ENCODE results near the gene PEX14.

PEX14 gene

GRCh38 chr1:10556430-10557005 is 81.8 kb downstream of the PEX14 start:
- no peak overlapping the region for H3K4me3 ChIP-seq (ENCODE audit: low read depth in 1 of 2, low read length in 2 of 2)
- no peak overlapping the region for H3K9ac ChIP-seq (ENCODE audit: low read depth in 1 of 2, low read length in 2 of 2)
- H3K9me3 ChIP-seq (ENCODE audit: control insufficient read depth in 1 of 2, low read length in 2 of 2): no peaks in the 10 kb centered on the region
- H3K27ac ChIP-seq (ENCODE audit: low read depth, low read length): no peak overlapping the region
- H3K4me1 ChIP-seq (ENCODE audit: control insufficient read depth in 1 of 2, insufficient read depth in 2 of 2, low read length in 2 of 2): no peaks in the 10 kb centered on the region
- H3K36me3 ChIP-seq (ENCODE audit: control insufficient read depth in 1 of 2, insufficient read depth in 2 of 2, low read length in 2 of 2): no peaks in the 10 kb centered on the region
- H3K27me3 ChIP-seq (ENCODE audit: control insufficient read depth in 1 of 2, insufficient read depth in 2 of 2, low read length in 2 of 2): no peaks in the 10 kb centered on the region

GRCh38 chr1:10557714-10558113 is 83.0 kb downstream of the PEX14 start:
- Histone ChIP-seq H3K9ac (ENCODE audit: low read depth in 1 of 2, low read length in 2 of 2) (no peak overlapping the region), H3K9me3 (ENCODE audit: control insufficient read depth in 1 of 2, low read length in 2 of 2) (no peaks in the 10 kb centered on the region), H3K27ac (ENCODE audit: low read depth, low read length) (no peak overlapping the region), H3K4me1 (ENCODE audit: control insufficient read depth in 1 of 2, insufficient read depth in 2 of 2, low read length in 2 of 2) (no peaks in the 10 kb centered on the region), H3K4me3 (ENCODE audit: low read depth in 1 of 2, low read length in 2 of 2) (no peak overlapping the region), H3K27me3 (ENCODE audit: control insufficient read depth in 1 of 2, insufficient read depth in 2 of 2, low read length in 2 of 2) (no peaks in the 10 kb centered on the region), H3K36me3 (ENCODE audit: control insufficient read depth in 1 of 2, insufficient read depth in 2 of 2, low read length in 2 of 2) (no peaks in the 10 kb centered on the region)

GRCh38 chr1:10559386-10559785 is 84.6 kb downstream of the PEX14 start:
- Histone ChIP-seq H3K9ac (ENCODE audit: low read depth in 1 of 2, low read length in 2 of 2) (no peak overlapping the region), H3K27me3 (ENCODE audit: control insufficient read depth in 1 of 2, insufficient read depth in 2 of 2, low read length in 2 of 2) (no peaks in the 10 kb centered on the region), H3K4me3 (ENCODE audit: low read depth in 1 of 2, low read length in 2 of 2) (no peak overlapping the region), H3K9me3 (ENCODE audit: control insufficient read depth in 1 of 2, low read length in 2 of 2) (peaks cover 3 to 5% of the 10 kb centered on the region in 2 donors), H3K36me3 (ENCODE audit: control insufficient read depth in 1 of 2, insufficient read depth in 2 of 2, low read length in 2 of 2) (no peaks in the 10 kb centered on the region), H3K27ac (ENCODE audit: low read depth, low read length) (no peak overlapping the region), H3K4me1 (ENCODE audit: control insufficient read depth in 1 of 2, insufficient read depth in 2 of 2, low read length in 2 of 2) (no peaks in the 10 kb centered on the region)

GRCh38 chr1:10561497-10561896 is 86.7 kb downstream of the PEX14 start:
- no peaks in the 10 kb centered on the region for H3K36me3 ChIP-seq (ENCODE audit: control insufficient read depth in 1 of 2, insufficient read depth in 2 of 2, low read length in 2 of 2)
- no peaks in the 10 kb centered on the region for H3K27me3 ChIP-seq (ENCODE audit: control insufficient read depth in 1 of 2, insufficient read depth in 2 of 2, low read length in 2 of 2)
- H3K4me1 ChIP-seq (ENCODE audit: control insufficient read depth in 1 of 2, insufficient read depth in 2 of 2, low read length in 2 of 2): no peaks in the 10 kb centered on the region
- no peak overlapping the region for H3K27ac ChIP-seq (ENCODE audit: low read depth, low read length)
- no peak overlapping the region for H3K9ac ChIP-seq (ENCODE audit: low read depth in 1 of 2, low read length in 2 of 2)
- H3K4me3 ChIP-seq (ENCODE audit: low read depth in 1 of 2, low read length in 2 of 2): no peak overlapping the region
- peaks cover 5% of the 10 kb centered on the region in 2 donors for H3K9me3 ChIP-seq (ENCODE audit: control insufficient read depth in 1 of 2, low read length in 2 of 2)

GRCh38 chr1:10561955-10562354 is 87.2 kb downstream of the PEX14 start:
- H3K9ac ChIP-seq (ENCODE audit: low read depth in 1 of 2, low read length in 2 of 2): no peak overlapping the region
- no peaks in the 10 kb centered on the region for H3K27me3 ChIP-seq (ENCODE audit: control insufficient read depth in 1 of 2, insufficient read depth in 2 of 2, low read length in 2 of 2)
- H3K9me3 ChIP-seq (ENCODE audit: control insufficient read depth in 1 of 2, low read length in 2 of 2): peaks cover 5% of the 10 kb centered on the region in 2 donors
- H3K4me3 ChIP-seq (ENCODE audit: low read depth in 1 of 2, low read length in 2 of 2): no peak overlapping the region
- no peaks in the 10 kb centered on the region for H3K4me1 ChIP-seq (ENCODE audit: control insufficient read depth in 1 of 2, insufficient read depth in 2 of 2, low read length in 2 of 2)
- H3K36me3 ChIP-seq (ENCODE audit: control insufficient read depth in 1 of 2, insufficient read depth in 2 of 2, low read length in 2 of 2): no peaks in the 10 kb centered on the region
- H3K27ac ChIP-seq (ENCODE audit: low read depth, low read length): no peak overlapping the region

GRCh38 chr1:10564063-10564462 is 89.3 kb downstream of the PEX14 start:
- Histone ChIP-seq H3K9me3 (ENCODE audit: control insufficient read depth in 1 of 2, low read length in 2 of 2) (peaks cover 5% of the 10 kb centered on the region in 2 donors), H3K27ac (ENCODE audit: low read depth, low read length) (no peak overlapping the region), H3K36me3 (ENCODE audit: control insufficient read depth in 1 of 2, insufficient read depth in 2 of 2, low read length in 2 of 2) (no peaks in the 10 kb centered on the region), H3K4me3 (ENCODE audit: low read depth in 1 of 2, low read length in 2 of 2) (no peak overlapping the region), H3K4me1 (ENCODE audit: control insufficient read depth in 1 of 2, insufficient read depth in 2 of 2, low read length in 2 of 2) (no peaks in the 10 kb centered on the region), H3K9ac (ENCODE audit: low read depth in 1 of 2, low read length in 2 of 2) (no peak overlapping the region), H3K27me3 (ENCODE audit: control insufficient read depth in 1 of 2, insufficient read depth in 2 of 2, low read length in 2 of 2) (no peaks in the 10 kb centered on the region)

- H3K36me3 ChIP-seq (ENCODE audit: control insufficient read depth in 1 of 2, insufficient read depth in 2 of 2, low read length in 2 of 2): no peaks in the 10 kb centered on the region
- no peak overlapping the region for H3K4me3 ChIP-seq (ENCODE audit: low read depth in 1 of 2, low read length in 2 of 2)
- no peaks in the 10 kb centered on the region for H3K4me1 ChIP-seq (ENCODE audit: control insufficient read depth in 1 of 2, insufficient read depth in 2 of 2, low read length in 2 of 2)
- peaks cover 0 to under 1% of the 10 kb centered on the region in 2 donors for H3K9me3 ChIP-seq (ENCODE audit: control insufficient read depth in 1 of 2, low read length in 2 of 2)
- no peak overlapping the region for H3K9ac ChIP-seq (ENCODE audit: low read depth in 1 of 2, low read length in 2 of 2)
- no peak overlapping the region for H3K27ac ChIP-seq (ENCODE audit: low read depth, low read length)
- no peaks in the 10 kb centered on the region for H3K27me3 ChIP-seq (ENCODE audit: control insufficient read depth in 1 of 2, insufficient read depth in 2 of 2, low read length in 2 of 2)
These were observed 94.8 kb downstream of the PEX14 start for GRCh38 chr1:10569531-10569930.

GRCh38 chr1:10575616-10576015 is 100.9 kb downstream of the PEX14 start:
- Histone ChIP-seq H3K27ac (ENCODE audit: low read depth, low read length) (no peak overlapping the region), H3K4me1 (ENCODE audit: control insufficient read depth in 1 of 2, insufficient read depth in 2 of 2, low read length in 2 of 2) (no peaks in the 10 kb centered on the region), H3K27me3 (ENCODE audit: control insufficient read depth in 1 of 2, insufficient read depth in 2 of 2, low read length in 2 of 2) (no peaks in the 10 kb centered on the region), H3K4me3 (ENCODE audit: low read depth in 1 of 2, low read length in 2 of 2) (no peak overlapping the region), H3K9me3 (ENCODE audit: control insufficient read depth in 1 of 2, low read length in 2 of 2) (no peaks in the 10 kb centered on the region), H3K36me3 (ENCODE audit: control insufficient read depth in 1 of 2, insufficient read depth in 2 of 2, low read length in 2 of 2) (no peaks in the 10 kb centered on the region), H3K9ac (ENCODE audit: low read depth in 1 of 2, low read length in 2 of 2) (no peak overlapping the region)

- H3K4me1 ChIP-seq (ENCODE audit: control insufficient read depth in 1 of 2, insufficient read depth in 2 of 2, low read length in 2 of 2): no peaks in the 10 kb centered on the region
- no peak overlapping the region for H3K27ac ChIP-seq (ENCODE audit: low read depth, low read length)
- H3K36me3 ChIP-seq (ENCODE audit: control insufficient read depth in 1 of 2, insufficient read depth in 2 of 2, low read length in 2 of 2): no peaks in the 10 kb centered on the region
- no peak overlapping the region for H3K4me3 ChIP-seq (ENCODE audit: low read depth in 1 of 2, low read length in 2 of 2)
- no peaks in the 10 kb centered on the region for H3K9me3 ChIP-seq (ENCODE audit: control insufficient read depth in 1 of 2, low read length in 2 of 2)
- no peak overlapping the region for H3K9ac ChIP-seq (ENCODE audit: low read depth in 1 of 2, low read length in 2 of 2)
- H3K27me3 ChIP-seq (ENCODE audit: control insufficient read depth in 1 of 2, insufficient read depth in 2 of 2, low read length in 2 of 2): no peaks in the 10 kb centered on the region
These were observed 103.3 kb downstream of the PEX14 start for GRCh38 chr1:10578070-10578469.

GRCh38 chr1:10583641-10584040 is 108.9 kb downstream of the PEX14 start:
- no peaks in the 10 kb centered on the region for H3K4me1 ChIP-seq (ENCODE audit: control insufficient read depth in 1 of 2, insufficient read depth in 2 of 2, low read length in 2 of 2)
- H3K4me3 ChIP-seq (ENCODE audit: low read depth in 1 of 2, low read length in 2 of 2): no peak overlapping the region
- H3K9me3 ChIP-seq (ENCODE audit: control insufficient read depth in 1 of 2, low read length in 2 of 2): no peaks in the 10 kb centered on the region
- H3K27me3 ChIP-seq (ENCODE audit: control insufficient read depth in 1 of 2, insufficient read depth in 2 of 2, low read length in 2 of 2): no peaks in the 10 kb centered on the region
- H3K36me3 ChIP-seq (ENCODE audit: control insufficient read depth in 1 of 2, insufficient read depth in 2 of 2, low read length in 2 of 2): no peaks in the 10 kb centered on the region
- no peak overlapping the region for H3K9ac ChIP-seq (ENCODE audit: low read depth in 1 of 2, low read length in 2 of 2)
- H3K27ac ChIP-seq (ENCODE audit: low read depth, low read length): no peak overlapping the region

- H3K9me3 ChIP-seq (ENCODE audit: control insufficient read depth in 1 of 2, low read length in 2 of 2): no peaks in the 10 kb centered on the region
- H3K36me3 ChIP-seq (ENCODE audit: control insufficient read depth in 1 of 2, insufficient read depth in 2 of 2, low read length in 2 of 2): no peaks in the 10 kb centered on the region
- no peak overlapping the region for H3K9ac ChIP-seq (ENCODE audit: low read depth in 1 of 2, low read length in 2 of 2)
- H3K27ac ChIP-seq (ENCODE audit: low read depth, low read length): no peak overlapping the region
- no peaks in the 10 kb centered on the region for H3K27me3 ChIP-seq (ENCODE audit: control insufficient read depth in 1 of 2, insufficient read depth in 2 of 2, low read length in 2 of 2)
- no peaks in the 10 kb centered on the region for H3K4me1 ChIP-seq (ENCODE audit: control insufficient read depth in 1 of 2, insufficient read depth in 2 of 2, low read length in 2 of 2)
- no peak overlapping the region for H3K4me3 ChIP-seq (ENCODE audit: low read depth in 1 of 2, low read length in 2 of 2)
These were observed 110.5 kb downstream of the PEX14 start for GRCh38 chr1:10585242-10585641.
